GM21717 (cell line): Measurements from ENCODE around the gene AQP10.
"Not testable (repeated sequence)": the region's sequence is repeated elsewhere in the genome, so short reads cannot be mapped to it uniquely, and the experiment has no call there.

Source experiments
- ATAC-seq: cut with Tn5 transposase; IDR thresholded peaks from one replicate; pipeline ENCODE4 v1.9.1; 2021; ENCODE audit warnings: mild to moderate bottlenecking, moderate library complexity; ENCODE audit not compliant: unreplicated experiment

The AQP10 gene

GRCh38 chr1:154320882-154321608 lies at the start of gene AQP10:
Gene AQP10, plus strand, starts transcription at chr1:154321093. Its CDS starts 63 bp downstream, at chr1:154321156.
- ATAC-seq = no peak

GRCh38 chr1:154272217-154272998 lies 48.5 kb upstream of the AQP10 start, which contains the start of gene HAX1:
Gene HAX1, plus strand, starts transcription at chr1:154272629. Its CDS starts 95 bp downstream, at chr1:154272724.
- ATAC-seq = peak; percentile 76

- ATAC-seq = no peak
Observed at GRCh38 chr1:154272999-154273563, 47.8 kb upstream of the AQP10 start.

GRCh38 chr1:154276797-154277196 lies 44.1 kb upstream of the AQP10 start:
- ATAC-seq = no peak

GRCh38 chr1:154287591-154287990 lies 33.3 kb upstream of the AQP10 start:
- not testable (repeated sequence) for ATAC-seq

GRCh38 chr1:154288661-154289060 lies 32.2 kb upstream of the AQP10 start:
- ATAC-seq = no peak

GRCh38 chr1:154290921-154291320 lies 30.0 kb upstream of the AQP10 start:
- ATAC-seq = no peak

GRCh38 chr1:154295408-154296235 lies 25.3 kb upstream of the AQP10 start:
- ATAC-seq = no peak

GRCh38 chr1:154301582-154301981 lies 19.3 kb upstream of the AQP10 start:
- no peak for ATAC-seq

GRCh38 chr1:154304664-154305337 lies 16.1 kb upstream of the AQP10 start:
- ATAC-seq = no peak

GRCh38 chr1:154306151-154306550 lies 14.7 kb upstream of the AQP10 start:
- no peak for ATAC-seq

- ATAC-seq = not testable (repeated sequence)
Observed at GRCh38 chr1:154307670-154308270, 13.1 kb upstream of the AQP10 start.

GRCh38 chr1:154309136-154309535 lies 11.8 kb upstream of the AQP10 start:
- not testable (repeated sequence) for ATAC-seq

- not testable (repeated sequence) for ATAC-seq
Observed at GRCh38 chr1:154312229-154313065, 8.4 kb upstream of the AQP10 start.

- no peak for ATAC-seq
Observed at GRCh38 chr1:154313066-154313356, 7.9 kb upstream of the AQP10 start.

GRCh38 chr1:154314226-154314625 lies 6.7 kb upstream of the AQP10 start:
- ATAC-seq = not testable (repeated sequence)

GRCh38 chr1:154316704-154317103 lies 4.2 kb upstream of the AQP10 start:
- ATAC-seq = no peak

GRCh38 chr1:154318386-154318785 lies 2.5 kb upstream of the AQP10 start:
- no peak for ATAC-seq

- not testable (repeated sequence) for ATAC-seq
Observed at GRCh38 chr1:154321609-154321934, 679 bp downstream of the AQP10 start.
